GM19324 (cell line): ENCODE results near the gene PPP1R1A.

Experiments
- ATAC-seq: cut with Tn5 transposase; IDR thresholded peaks from one replicate; pipeline ENCODE4 v1.9.1; 2021; ENCODE audit warnings: mild to moderate bottlenecking, moderate library complexity; ENCODE audit not compliant: unreplicated experiment, low FRiP score

Gene PPP1R1A, protein sequence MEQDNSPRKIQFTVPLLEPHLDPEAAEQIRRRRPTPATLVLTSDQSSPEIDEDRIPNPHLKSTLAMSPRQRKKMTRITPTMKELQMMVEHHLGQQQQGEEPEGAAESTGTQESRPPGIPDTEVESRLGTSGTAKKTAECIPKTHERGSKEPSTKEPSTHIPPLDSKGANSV

GRCh38 chr12:54588110-54588889 is at the start of gene PPP1R1A:
Gene PPP1R1A (minus strand): TSS chr12:54588659. CDS start chr12:54588488, 171 bp downstream.
- no peak for ATAC-seq

GRCh38 chr12:54634795-54635194 is 46.3 kb upstream of the PPP1R1A start, which contains the start of gene LACRT:
Gene LACRT (minus strand): TSS chr12:54634895. CDS start chr12:54634841, 54 bp downstream.
- no peak for ATAC-seq

- ATAC-seq = no peak
These were observed 43.7 kb upstream of the PPP1R1A start for GRCh38 chr12:54631988-54632728.

GRCh38 chr12:54631551-54631950 is 43.1 kb upstream of the PPP1R1A start:
- no peak for ATAC-seq

GRCh38 chr12:54629925-54630324 is 41.5 kb upstream of the PPP1R1A start:
- no peak for ATAC-seq

DNA sequence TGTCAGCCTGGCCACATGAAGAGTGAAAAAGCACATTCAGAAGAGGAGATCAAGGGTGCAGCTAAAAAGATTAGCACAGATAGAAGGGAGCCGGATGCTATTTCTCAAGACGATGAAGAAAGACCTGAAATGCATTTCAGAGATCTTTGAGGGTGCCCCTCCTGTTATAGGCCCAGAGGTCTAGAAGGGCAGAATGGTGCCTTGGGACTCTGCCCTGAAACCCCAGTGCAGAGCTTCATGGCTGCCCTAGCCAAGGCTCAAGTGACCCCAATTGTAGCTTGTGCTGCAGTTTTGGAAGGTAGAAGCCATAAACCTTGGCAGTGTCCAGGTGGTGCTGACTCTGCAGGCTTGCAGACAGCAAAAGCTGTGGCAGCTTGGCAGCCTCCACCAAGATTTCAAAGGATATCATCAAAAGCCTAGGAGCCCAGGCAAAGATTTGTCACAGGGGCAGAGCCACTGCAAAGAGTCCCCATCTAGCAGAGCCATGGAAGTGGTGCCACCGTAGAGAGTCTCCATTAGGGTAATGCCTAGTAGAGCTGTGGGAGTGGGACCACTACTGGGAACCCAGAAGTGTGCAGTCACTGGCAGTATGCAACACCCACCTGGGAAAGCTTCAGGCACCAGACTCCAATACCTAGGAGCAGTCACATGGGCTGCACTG is 39.9 kb upstream of the PPP1R1A start:
- ATAC-seq = no peak

GRCh38 chr12:54627304-54627703 is 38.8 kb upstream of the PPP1R1A start:
- ATAC-seq = no peak

- ATAC-seq = no peak
These were observed 37.1 kb upstream of the PPP1R1A start for GRCh38 chr12:54625598-54625997.

GRCh38 chr12:54624315-54625279 is 36.1 kb upstream of the PPP1R1A start:
- no peak for ATAC-seq

DNA sequence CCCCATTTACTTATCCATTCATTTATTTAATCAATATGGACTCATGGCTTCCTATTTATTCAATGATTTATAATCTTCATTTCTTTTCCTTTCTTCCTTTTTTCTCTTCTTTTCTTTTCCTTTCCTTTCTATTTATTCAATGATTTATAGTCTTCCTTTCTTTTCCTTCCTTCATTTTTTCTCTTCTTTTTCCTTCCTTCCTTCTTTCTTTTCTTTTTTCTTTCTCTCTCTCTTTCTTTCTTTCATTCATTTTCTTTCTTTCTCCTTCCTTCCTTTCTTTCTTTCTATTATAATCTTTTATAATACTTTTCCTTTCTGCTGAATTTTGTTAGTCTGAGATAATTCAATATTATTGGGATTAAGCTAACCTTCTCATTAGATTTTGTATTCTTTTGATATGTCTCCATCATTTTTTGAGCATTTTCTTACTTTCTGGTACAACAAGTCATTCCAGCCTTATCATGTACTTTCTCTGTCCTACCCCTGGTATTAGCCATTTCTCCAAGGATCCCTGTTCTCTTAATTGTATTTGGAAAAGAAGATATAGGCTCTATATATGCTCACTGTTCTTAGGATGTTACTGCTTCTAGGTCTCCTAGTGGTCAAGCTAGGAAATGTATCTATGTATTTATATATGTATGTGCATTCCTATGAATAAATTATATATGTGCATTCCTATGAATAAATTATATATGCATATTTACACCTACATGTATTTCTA is 34.2 kb upstream of the PPP1R1A start:
- ATAC-seq = no peak

DNA sequence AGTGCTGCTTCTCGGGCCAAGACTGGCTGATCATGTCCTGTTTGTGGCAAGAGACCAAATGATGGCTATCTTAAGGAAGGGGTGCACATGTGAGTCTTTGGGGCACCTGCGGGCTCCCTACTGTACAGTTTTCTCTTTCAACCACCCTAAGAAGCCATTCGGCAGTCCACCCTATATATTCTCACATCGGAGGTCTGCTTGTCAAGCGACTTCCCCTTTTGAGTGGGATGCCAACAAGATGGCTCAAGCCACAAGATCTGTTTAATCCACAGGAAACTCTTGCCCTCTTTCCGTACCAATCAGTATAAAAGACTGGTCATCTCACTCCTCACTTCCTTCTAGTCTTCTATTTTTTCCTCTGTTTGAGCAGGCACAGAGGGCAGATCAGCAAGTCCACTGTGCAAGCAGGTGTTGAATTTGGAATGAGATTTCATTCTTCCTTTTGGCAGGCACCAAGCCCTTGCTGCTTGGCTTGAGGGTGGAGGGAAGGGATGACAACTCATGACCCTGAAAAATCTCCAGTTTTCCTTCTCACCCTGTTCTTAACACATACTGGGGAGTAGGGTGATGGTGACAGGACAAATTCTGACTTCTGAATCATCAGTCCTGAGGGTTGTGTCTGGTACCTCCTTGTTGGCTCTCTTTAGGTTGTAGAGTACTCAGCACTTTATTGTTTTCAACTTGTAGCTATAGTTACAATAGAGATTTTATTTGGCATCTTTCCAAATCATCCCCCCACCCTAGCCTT is 28.6 kb upstream of the PPP1R1A start:
- no peak for ATAC-seq

DNA sequence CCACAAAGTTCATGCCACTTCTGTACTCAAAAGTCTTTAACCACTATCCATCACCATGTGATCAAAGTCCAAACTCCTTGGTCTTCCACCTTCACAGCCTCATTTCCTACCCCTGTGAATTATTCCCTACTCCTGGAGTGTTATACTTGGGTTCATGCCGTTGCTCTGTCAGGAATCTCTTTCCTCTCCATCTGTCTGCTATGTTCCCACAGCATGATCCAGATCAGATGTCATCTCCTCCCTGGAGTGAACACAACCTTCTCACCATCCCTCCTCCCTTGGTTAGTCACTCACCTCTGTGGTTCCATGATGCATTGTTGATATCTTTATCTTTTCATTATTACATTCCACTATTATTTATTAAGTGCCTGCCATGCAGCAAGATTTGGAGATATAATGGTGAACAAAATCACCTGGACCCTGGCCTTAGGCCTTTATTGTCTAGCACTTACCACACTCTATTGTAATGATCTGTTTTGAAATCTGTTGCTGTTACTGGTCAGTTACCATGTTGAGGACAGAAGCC is 23.8 kb upstream of the PPP1R1A start:
- ATAC-seq = no peak

DNA sequence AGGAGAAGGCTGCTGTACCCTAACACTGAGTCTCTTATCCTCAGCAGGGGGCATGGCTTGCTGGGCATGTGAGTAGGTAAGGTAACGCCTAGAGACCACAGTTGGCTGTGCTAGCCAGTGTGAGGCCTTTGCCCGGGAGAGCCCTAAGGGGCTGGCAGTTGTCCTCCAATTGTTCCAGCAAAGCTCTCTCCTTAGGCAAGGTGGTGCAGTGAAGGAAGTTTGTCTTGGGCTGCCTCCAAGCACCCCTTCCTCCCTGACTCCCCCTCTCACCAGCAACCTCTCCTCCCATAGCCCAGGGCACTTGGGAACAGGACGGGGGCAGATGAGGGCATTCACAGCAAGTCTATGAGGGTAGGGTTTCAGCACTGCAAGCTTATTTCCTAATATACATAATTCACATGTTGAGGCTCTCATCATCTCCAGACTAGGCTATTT is 23.3 kb upstream of the PPP1R1A start:
- ATAC-seq = no peak

GRCh38 chr12:54608769-54609168 is 20.3 kb upstream of the PPP1R1A start:
- ATAC-seq = no peak

- no peak for ATAC-seq
These were observed 19.7 kb upstream of the PPP1R1A start for GRCh38 chr12:54608156-54608555.

DNA sequence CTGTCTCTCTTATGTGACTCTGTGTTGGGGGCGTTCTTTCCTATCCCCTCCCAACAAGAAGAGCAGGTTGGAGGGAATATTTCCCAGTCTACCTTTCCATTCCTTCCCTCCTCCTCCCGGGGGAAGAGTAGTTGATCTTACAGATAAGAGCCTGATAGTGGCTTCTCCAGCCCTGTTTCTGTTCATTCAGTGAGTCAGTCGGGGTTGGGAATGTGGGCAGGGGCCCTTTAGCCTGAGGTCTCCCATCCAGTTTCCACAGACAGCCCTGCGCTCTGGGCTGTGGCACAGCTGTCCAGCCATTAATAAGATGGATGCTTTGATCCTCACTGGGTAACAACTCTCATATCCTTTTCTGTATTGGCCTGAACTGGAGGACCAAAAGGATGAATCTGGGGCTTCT is 18.1 kb upstream of the PPP1R1A start:
- no peak for ATAC-seq

- no peak for ATAC-seq
These were observed 16.9 kb upstream of the PPP1R1A start for GRCh38 chr12:54605138-54605970.
